Right lobe of liver (tissue), 6 donors: ENCODE measurements around the gene VRK3. TPM values are rescaled to one million over a fixed set of nuclear protein-coding genes. Genes with fewer than 3 reads are reported as not detected.

ENCODE experiments used
- ATAC-seq, 4 donors: fragments of 200-7000 bp; cut with Tn5 transposase; one replicate each; pipeline ENCODE4 v1.9.1; 2020; ENCODE audit warnings: mild to moderate bottlenecking in 4 of 4, moderate library complexity in 4 of 4
- DNase-seq, 3 donors: peaks; one replicate each; pipeline ENCODE4 v3.0.0-alpha.2; 2020
- H3K27ac ChIP-seq, 3 donors: fragments of 200-600 bp; one replicate each; pipeline ENCODE4 v1.8.0; 2022
- H3K27me3 ChIP-seq, 2 donors: fragments of 200-600 bp; one replicate each; pipeline ENCODE4 v1.8.0; 2022
- H3K36me3 ChIP-seq, 4 donors: fragments of 200-600 bp; sonication (generic) in 1 of 4; one replicate each; pipeline versions ENCODE4 v1.5.1 to v1.8.0; 2017 to 2022; ENCODE audit warnings: control low read depth in 1 of 4
- H3K4me1 ChIP-seq, 4 donors: fragments of 200-600 bp; sonication (generic) in 1 of 4; one replicate each; pipeline versions ENCODE4 v1.5.1 to v1.8.0; 2017 to 2022; ENCODE audit warnings: control low read depth in 1 of 4
- H3K4me3 ChIP-seq, 3 donors: fragments of 200-600 bp; one replicate each; pipeline ENCODE4 v1.8.0; 2022
- H3K9me3 ChIP-seq, 4 donors: fragments of 200-600 bp; sonication (generic) in 1 of 4; one replicate each; pipeline versions ENCODE4 v1.5.1 to v1.8.0; 2017 to 2022; ENCODE audit warnings: control low read depth in 1 of 4
- CTCF ChIP-seq, 4 donors: fragments of 200-600 bp in 3 of 4; fragments of 450-650 bp in 1 of 4; IDR thresholded peaks; one replicate each; pipeline versions ENCODE4 v1.5.1 to v1.8.0; 2016 to 2022; ENCODE audit warnings: antibody characterized with exemption in 4 of 4, mild to moderate bottlenecking in 2 of 4
- POLR2A ChIP-seq: fragments of 450-650 bp; IDR thresholded peaks from one replicate; pipeline ENCODE4 v1.6.1; 2017; ENCODE audit warnings: antibody characterized with exemption, mild to moderate bottlenecking
- WGBS: methylation state at CpG from one replicate; pipeline ENCODE4 v1.1.6; 2018; ENCODE audit warnings: low coverage, low lambda C conversion rate; ENCODE audit not compliant: insufficient coverage; ENCODE audit errors: missing lambda C conversion rate; 5-methylcytosine and 5-hydroxymethylcytosine counted together
- intact Hi-C, 2 donors: fragments of 100-400 bp; cut with DNase I; formaldehyde crosslinking; loops; one replicate each; pipeline versions ENCODE4 v1.11.2 to v1.14.1; 2022
- total RNA-seq, 6 experiments: library from RNA; depleted of rRNA in 2 of 6; stranded (reverse); fragments of >200 nt in 2 of 6; fragmentation: NEBNext Ultra II Directional in 3 of 6; extraction: Animal tissue kit (Norgen Biotek cat#: 25700) in 3 of 6; gene quantifications; one replicate each; pipeline versions ENCODE4 v1.1.0 to v1.2.4, GENCODE V29; 2016 to 2023
- donor health status: DM: no; HTN: yes; CAD: no.
- donor health status: DM: no; HTN: no; CAD: no.
- donor health status: DM: no; HTN: no; CAD: no.
- donor health status: DM: no; HTN: yes; CAD: no.
- donor health status: DM: no; HTN: yes; CAD: no.

Gene VRK3
- total RNA-seq, 6 experiments from 2014 or later = 29.6 to 44.2 (median 33.0) TPM

GRCh38 chr19:50043967-50044366 lies 18.8 kb upstream of the VRK3 start:
- no peak for ATAC-seq
- intact Hi-C loops = no loop called here
- H3K9me3 ChIP-seq = peaks cover 0 to 33% (median 10%) of the 10 kb centered on the region in 4 donors
- H3K27me3 ChIP-seq = no peaks in the 10 kb centered on the region
- no peaks in the 10 kb centered on the region for H3K4me1 ChIP-seq
- no peak for TF ChIP-seq POLR2A
- TF ChIP-seq CTCF (IDR thresholded peaks at IDR 0.05) = no peak
- no peak overlapping the region for H3K4me3 ChIP-seq
- DNase-seq = no peak
- no peak overlapping the region for H3K27ac ChIP-seq
- peaks cover 8 to 69% (median 49%) of the 10 kb centered on the region in 4 donors for H3K36me3 ChIP-seq
- WGBS = 92% methylated on average over 1 of the region's 2 CpGs

GRCh38 chr19:50042363-50043024 lies 17.3 kb upstream of the VRK3 start:
- Histone ChIP-seq H3K27me3 (no peaks in the 10 kb centered on the region), H3K36me3 (peaks cover 8 to 70% (median 49%) of the 10 kb centered on the region in 4 donors), H3K9me3 (peaks cover 0 to 33% (median 8%) of the 10 kb centered on the region in 4 donors), H3K27ac (no peak overlapping the region), H3K4me3 (no peak overlapping the region), H3K4me1 (no peaks in the 10 kb centered on the region)
- intact Hi-C loops = no loop called here
- WGBS = 97% methylated on average over 3 of the region's 6 CpGs
- no peak for ATAC-seq
- DNase-seq = no peak
- TF ChIP-seq CTCF (IDR thresholded peaks at IDR 0.05) (no peak), POLR2A (no peak)

- H3K27me3 ChIP-seq = no peaks in the 10 kb centered on the region
- TF ChIP-seq POLR2A = no peak
- TF ChIP-seq CTCF (IDR thresholded peaks at IDR 0.05) = no peak
- 88% methylated on average over 4 of the region's 6 CpGs for WGBS
- intact Hi-C loops = no loop called here
- H3K27ac ChIP-seq = no peak overlapping the region
- ATAC-seq = no peak
- no peaks in the 10 kb centered on the region for H3K4me1 ChIP-seq
- peaks cover 8 to 69% (median 47%) of the 10 kb centered on the region in 4 donors for H3K36me3 ChIP-seq
- DNase-seq = no peak
- H3K9me3 ChIP-seq = peaks cover 0 to 23% (median 4%) of the 10 kb centered on the region in 4 donors
- no peak overlapping the region for H3K4me3 ChIP-seq
Measured at GRCh38 chr19:50040967-50041366, 15.8 kb upstream of the VRK3 start.

GRCh38 chr19:50039968-50040367 lies 14.8 kb upstream of the VRK3 start:
- no peak overlapping the region for H3K27ac ChIP-seq
- H3K4me1 ChIP-seq = no peaks in the 10 kb centered on the region
- no peak for TF ChIP-seq POLR2A
- no peak for TF ChIP-seq CTCF (IDR thresholded peaks at IDR 0.05)
- ATAC-seq = peak; percentile 47 to 76 (median 54)
- WGBS = no CpG with 5 or more reads among the region's 3 CpGs
- H3K9me3 ChIP-seq = peaks cover 0 to 13% (median under 1%) of the 10 kb centered on the region in 4 donors
- H3K4me3 ChIP-seq = no peak overlapping the region
- H3K27me3 ChIP-seq = no peaks in the 10 kb centered on the region
- intact Hi-C loops = no loop called here
- DNase-seq = no peak
- H3K36me3 ChIP-seq = peaks cover 8 to 59% (median 38%) of the 10 kb centered on the region in 4 donors
